Transverse colon (tissue), 4 donors: ENCODE measurements around the gene FOXO1.

Experiments
- CTCF ChIP-seq, 5 experiments: fragments of 200-600 bp in 3 of 5; fragments of 450-650 bp in 2 of 5; sonication (generic) in 3 of 5; IDR thresholded peaks; 1 replicate in 2 of 5; 2 replicates in 3 of 5; pipeline ENCODE4 v1.5.1; 2016 to 2017; ENCODE audit warnings: antibody characterized with exemption in 5 of 5, inconsistent platforms in 3 of 5, mild to moderate bottlenecking in 2 of 5, moderate library complexity in 1 of 5
- EP300 ChIP-seq: sonication (generic); formaldehyde crosslinking; IDR thresholded peaks from one replicate; pipeline ENCODE4 v1.6.1; 2017; ENCODE audit warnings: antibody characterized with exemption, low read depth
- POLR2A ChIP-seq: fragments of 450-650 bp; IDR thresholded peaks from one replicate; pipeline ENCODE4 v1.6.1; 2016; ENCODE audit warnings: antibody characterized with exemption, mild to moderate bottlenecking, moderate library complexity
- POLR2AphosphoS5 ChIP-seq, 3 donors: sonication (generic); formaldehyde crosslinking; IDR thresholded peaks; one replicate each; pipeline ENCODE4 v1.6.1; 2016; ENCODE audit warnings: antibody characterized with exemption in 3 of 3

- TF ChIP-seq CTCF (IDR thresholded peaks at IDR 0.05) (no peak), POLR2A (no peak), EP300 (no peak), POLR2AphosphoS5 (IDR thresholded peaks at IDR 0.05) (no peak)
Measured at GRCh38 chr13:40571338-40571963, 95.0 kb downstream of the FOXO1 start.
